H4 (cell line): ENCODE measurements around the gene FMNL3. TPM values are rescaled to one million over a fixed set of nuclear protein-coding genes. Genes with fewer than 3 reads are reported as not detected.

ENCODE experiments used
- DNase-seq: peaks from one replicate; pipeline ENCODE4 v3.0.0-alpha.2; 2015; ENCODE audit warnings: low spot score
- total RNA-seq: library from RNA; depleted of rRNA; stranded (reverse); fragments of >200 nt; shearing (Covaris generic); gene quantifications from 2 replicates; pipeline ENCODE4 v1.2.3, GENCODE V29; 2014

The FMNL3 gene
- total RNA-seq, 1 experiment from 2014 or later: 10.6 TPM

DNA sequence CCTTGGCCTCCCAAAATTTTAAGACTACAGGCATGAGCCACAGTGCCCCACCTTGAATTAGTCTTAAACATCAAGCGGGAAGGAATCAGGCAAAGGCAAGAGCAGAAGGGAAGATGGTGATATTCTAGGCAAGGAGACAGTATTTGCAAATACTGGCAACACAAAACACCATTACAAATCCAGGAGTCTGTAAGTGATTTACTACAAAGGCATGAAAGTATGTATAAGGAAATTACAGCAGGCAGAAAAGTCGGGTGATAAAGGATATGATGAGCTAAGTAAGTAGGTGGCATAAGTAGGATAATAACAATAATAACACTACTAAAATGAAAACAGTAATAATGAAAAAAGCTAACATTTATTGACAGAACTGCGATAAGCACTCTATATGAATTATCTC, 28.5 kb downstream of the FMNL3 start:
- no peak for DNase-seq

DNA sequence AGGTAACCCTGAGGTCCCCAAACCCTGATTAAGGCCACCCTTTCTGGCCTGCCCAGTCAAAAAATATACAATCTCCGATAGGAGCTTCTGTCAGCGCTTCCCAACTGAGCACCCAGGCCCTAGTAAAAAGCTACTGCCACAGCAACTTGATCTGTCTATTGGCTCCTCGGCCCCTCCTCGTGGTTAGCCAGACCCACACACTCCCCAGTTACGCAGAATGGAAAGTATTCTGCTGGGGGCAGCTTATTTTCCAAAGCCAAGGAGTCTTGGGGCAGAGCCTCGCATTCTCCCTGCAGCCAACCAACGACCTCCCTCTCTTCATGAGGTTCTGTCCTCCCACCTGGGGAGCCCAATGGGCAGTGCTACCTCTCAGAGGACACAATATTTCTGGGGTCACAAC, 32.1 kb downstream of the FMNL3 start:
- no peak for DNase-seq

DNA sequence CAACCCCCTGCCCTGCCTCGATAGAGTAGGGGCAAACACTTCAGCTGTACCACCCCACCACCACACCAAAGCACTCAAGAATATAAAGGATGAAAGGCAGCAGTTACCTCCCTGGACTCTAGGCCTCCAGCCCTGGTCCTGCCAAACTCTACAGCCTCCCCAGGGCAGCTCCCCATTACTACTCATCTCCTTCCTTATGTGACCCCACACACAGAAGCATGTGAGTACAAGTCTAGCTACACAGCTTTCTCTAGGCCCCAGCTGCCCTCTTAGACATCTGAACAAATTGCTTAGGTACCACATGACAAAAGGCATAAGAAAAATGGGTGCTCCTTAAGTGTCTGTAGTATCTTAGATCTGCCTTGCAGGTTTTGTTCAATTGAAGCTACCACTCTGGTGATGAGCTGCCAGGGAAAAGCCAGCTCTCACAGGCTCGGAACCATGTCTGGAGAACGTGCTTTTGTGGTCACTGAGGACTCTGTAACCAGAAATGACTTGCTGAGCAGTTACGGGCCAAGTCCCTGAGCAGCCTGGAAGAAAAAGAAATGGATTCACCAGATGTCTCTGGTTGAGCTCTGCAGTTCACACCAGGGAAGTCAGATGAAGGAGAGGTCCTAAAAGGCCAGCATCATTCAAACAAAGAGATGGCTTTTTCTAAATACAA, 32.8 kb downstream of the FMNL3 start:
- DNase-seq: no peak

DNA sequence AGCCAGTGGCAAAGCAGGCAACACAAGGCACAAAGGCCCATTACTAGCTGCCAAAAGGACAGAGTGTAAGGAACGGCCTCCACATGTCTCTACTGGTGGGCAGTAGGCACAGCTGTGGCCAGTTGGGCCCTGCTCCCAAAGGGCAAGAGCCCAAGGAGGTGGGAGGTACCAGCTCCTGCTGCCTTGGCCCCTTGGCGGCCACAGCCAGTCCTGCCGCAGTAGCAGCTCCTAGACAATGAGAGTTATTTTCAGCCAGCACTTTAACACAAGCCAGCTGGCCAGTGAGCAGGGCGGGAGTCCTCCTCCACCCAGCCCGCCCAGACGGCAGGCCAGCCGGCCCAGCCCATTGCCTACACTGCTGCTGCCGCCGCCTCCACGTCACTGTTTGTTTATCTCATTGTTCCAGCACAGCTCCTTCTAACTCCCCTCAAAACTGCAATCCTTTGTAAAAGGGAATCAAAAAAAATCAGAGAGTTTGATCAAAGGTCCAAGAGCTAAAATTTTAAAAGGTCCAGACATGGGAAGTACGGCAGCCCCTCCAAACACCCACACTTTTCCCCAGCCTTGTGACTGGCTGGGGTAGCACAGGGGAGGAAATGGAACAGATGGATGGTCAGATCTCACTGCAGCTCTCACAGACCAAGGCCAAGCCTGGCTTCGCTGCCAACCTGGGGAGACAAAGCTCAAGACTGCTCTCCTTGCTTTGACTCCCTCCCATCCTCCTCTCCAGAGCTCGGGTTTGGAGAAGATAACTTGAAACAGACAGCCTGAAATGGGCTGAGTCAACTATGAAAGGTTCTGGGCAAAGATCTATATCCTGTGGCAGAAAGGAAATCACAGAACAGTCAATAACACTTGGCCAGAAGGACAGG, 33.5 kb downstream of the FMNL3 start:
- peak; percentile 95 for DNase-seq

DNA sequence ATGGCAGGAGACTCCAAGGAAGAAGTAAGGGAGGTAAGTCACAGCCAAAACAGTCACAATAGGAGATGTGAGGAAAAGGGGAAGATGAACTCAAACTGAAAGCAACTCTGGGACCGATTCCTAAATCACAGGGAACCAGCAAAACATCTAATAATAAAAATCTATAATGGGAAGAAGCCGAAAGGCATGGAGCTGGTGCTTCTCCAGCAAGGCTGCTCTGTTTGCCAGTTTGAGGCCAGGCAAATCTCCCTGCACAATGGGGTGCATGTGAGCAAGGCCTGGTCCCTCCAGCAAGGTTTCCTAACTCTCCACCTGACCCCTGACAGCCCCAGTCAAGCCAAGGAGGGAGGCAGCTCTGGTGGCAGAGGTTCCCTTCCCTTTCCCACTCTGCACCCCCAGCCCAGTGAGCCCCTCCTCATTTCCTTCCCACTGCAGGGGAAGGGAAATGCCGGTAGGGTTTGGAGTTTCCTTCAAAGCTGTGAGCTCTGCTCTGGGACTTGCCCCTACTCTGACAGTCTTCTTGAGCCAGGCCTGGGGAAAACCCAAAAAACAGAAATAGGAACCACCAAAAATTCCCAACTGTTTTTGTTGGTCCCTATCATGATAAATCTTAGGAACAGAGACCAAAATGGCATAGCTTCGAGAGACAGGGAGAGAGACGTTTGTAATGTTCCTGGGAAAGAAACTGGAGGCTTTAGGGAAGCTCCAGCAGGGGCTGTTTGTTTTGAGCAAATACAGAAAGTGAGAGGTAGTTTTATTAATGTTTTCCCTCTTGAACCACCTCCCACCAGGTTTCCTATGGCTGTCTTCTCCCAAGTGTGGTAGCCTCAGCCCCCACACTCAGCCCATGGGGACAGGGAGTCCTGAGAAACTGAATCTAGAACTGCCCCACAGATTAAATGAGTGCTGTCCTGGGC, 34.6 kb downstream of the FMNL3 start:
- no peak for DNase-seq

DNA sequence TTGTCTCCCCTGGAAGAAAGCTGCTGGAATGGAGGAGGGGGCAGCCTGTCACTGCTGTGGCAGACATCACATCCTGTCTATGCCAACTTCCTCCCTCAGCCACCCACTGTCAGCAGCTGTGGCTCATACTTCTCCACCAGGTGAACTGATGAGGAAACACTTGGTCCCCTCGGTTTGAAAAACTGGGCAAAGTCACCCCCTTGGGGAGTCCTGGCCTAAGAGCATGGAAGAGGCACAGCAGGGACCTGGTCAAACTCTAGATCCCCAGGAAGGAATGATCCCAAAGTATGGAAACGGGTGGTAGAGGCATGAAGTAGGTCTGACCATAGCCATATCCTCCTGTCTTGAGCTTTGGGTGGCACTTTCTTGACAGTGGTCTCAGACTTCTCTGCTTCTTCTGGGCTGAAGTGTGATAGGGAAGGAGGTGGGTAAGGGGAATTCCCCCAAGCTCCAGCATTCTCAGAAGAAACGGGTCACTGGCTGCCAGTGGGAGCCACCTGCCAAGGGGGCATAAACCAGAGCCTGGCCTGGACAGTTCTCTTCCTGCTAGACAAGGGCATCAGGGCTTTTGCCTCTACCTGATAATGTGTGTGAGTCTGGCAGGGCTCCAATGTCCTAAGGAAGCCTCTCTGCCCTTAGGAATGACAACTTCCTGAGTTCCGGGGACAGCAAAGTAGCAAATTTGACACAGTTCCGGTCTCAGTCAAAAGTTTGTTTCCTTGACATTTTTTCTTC, 36.0 kb downstream of the FMNL3 start:
- no peak for DNase-seq

DNA sequence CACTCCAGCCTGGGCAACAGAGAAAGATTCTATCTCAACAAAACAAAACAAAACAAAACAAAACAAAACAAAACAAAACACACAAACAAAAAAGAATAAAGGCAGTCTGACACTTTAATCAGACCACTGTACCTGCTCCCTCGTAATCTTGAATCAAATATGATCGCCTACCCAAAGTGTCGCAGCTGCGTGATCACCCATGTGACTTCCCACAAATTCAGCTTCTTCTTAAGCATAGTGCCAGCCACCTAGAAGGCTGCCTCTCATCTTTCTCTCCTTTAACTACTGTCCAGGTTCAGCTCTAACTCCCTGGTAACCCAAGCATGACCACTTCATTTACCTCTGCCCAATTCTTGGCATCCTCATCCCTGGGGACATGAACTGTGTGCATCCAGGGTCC, 37.4 kb downstream of the FMNL3 start:
- DNase-seq: no peak

DNA sequence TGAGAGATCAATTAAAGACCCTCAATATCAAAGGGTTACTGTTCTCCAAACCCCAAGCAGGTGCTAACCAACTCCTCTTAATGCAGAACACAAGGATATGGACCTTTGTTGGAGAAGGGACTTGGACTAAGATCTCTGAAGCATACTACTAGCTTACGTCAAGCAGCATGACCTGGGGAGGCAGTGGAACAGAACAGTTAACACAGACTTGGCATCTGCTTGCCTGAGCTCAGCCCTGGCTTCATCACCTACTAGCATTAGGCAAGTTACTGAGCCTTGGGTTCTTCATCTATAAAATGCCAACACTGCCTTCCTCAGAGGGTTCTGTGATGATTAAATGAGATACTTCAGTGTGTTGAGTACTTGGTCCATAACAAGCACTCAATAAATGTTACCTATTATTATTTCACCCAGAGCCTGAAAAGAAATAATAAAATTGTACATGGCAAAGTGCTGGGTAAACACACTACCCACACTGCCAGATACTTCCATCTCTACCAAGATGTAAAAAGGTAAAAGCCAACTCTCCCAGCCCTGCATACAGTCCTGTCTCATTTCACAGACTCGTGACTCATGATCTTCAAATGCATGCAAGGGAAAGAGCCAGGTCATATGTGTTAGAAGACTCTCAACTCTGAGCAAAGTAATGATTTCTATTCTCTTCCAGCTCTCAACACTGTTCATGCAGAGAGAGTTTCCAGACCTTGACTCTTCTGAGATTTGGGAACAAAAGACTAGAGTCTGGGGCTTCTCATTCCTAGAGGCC, 39.7 kb downstream of the FMNL3 start:
- no peak for DNase-seq

DNA sequence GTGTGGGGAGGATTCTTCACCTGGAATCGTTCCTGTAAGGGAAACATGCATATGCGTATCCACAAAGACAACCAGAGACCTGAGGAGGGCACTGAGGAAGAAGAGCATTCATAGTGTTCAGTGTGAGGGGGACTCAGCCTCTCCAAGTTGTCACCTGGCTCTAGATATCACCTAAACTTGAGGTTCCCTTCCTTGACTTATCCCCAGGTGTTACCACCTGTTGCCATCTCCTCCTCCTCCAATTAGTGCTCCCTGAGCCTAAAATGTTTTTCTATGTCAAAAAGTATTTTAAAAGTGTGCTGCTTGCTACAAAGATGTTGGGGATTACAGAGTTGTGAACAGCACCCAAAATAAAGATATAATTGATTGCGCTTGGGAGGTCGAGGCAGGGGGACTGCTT, 41.0 kb downstream of the FMNL3 start:
- DNase-seq: no peak

DNA sequence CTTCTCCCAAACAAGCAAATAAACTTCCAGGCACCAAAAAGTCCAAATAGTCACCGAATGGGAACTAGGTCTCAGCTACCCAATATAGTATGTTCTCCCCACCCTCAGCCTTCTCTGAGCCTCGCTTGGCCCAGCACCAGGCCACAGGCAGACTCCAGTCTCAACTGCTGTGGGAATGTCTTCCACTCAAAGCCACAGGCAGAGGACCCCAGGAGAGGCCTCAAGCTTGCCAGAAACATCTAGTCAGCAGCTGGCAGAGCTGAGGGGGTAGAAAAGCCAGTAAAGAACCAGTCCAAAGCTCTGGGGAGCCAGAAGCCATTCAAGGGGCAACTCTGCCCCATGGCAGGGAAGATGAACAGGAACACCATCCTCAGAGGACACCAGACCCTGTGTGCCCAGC, 41.8 kb downstream of the FMNL3 start:
- DNase-seq: no peak

DNA sequence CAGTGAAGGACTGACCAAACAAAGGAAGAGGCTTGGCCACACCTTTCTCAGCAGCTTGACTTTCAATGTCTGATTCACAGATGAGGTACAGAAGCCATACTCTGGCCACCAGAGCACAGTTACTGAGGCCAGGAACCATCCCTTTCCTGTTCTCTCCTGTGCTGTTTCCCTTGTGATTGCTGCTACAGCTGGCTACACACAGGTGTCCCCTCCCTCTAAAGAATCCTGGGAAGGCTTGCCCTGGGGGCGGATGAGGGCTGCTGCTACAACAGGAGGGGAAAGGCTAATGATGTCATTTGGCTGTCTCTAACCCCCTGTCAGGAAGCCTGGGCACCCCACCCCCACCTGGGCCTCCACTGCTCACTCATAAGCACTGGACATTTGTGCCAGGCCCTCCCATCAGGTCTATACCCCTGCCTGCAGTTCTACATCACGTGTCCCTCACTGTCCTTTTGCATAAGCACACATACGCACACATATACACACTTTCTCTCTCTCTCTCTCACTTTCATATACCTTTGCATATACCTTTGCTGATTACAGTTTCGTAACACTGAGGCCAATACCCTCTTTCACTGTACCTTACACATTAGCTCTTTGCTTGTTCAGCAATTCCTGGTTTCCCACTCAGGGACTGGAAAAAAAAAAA, 42.5 kb downstream of the FMNL3 start:
- no peak for DNase-seq

DNA sequence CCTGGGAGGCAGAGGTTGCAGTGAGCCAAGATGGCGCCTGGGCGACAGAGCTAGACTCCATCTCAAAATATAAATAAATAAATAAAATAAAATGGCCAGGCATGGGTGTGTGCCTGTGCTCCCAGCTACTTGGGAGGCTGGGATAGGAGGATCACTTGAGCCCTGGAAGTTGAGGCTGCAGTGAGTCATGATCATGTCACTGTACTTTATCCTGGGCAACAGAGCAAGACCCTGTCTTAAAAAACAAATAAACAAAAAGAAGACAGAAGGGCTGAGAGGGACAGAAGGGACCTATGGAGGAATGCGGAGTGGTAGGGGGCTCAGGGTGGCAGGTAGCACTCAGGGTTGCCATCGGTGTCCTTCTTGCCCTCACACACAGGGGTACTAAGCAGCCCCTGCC, 43.0 kb downstream of the FMNL3 start:
- no peak for DNase-seq

DNA sequence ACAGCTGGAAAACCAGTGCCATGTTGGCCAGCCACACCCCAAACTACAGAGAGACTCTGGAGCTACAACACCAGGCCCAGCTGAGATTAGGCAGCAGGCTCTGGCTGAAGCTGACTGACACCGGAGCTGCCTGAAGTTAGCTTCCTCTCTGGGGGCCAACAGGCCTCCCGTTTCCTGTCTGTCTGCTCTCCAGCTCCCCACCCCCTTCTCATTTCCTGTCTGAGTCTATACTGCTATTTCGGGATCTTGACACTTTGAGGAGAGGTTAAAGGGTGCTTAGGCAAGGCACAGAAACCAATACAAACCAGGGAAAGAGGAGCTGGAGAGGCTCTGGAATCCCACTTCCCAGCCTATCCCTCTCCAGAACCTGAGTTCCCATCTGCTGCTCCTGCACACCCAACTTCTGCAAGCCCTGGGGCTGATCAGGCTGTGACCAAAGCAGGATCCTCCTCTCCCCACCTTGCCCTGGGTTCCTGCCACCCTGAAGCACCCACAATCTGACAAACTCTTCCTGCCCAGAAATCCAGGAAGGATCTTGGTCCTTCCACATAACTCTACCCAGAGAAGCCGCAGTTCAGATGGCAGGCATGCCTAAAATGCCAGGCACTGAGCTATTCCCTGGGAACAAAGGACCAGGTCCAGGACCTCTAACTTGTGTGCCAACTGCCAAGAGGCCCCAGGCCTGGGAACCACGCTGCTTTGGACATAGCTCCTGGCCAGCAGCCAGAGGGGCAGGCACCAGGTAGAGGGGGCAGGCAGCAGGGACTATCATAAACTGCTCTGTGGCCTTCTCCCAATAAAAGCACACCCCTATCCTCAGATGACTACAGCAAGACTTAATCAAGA, 44.0 kb downstream of the FMNL3 start:
- peak; percentile 88 for DNase-seq

DNA sequence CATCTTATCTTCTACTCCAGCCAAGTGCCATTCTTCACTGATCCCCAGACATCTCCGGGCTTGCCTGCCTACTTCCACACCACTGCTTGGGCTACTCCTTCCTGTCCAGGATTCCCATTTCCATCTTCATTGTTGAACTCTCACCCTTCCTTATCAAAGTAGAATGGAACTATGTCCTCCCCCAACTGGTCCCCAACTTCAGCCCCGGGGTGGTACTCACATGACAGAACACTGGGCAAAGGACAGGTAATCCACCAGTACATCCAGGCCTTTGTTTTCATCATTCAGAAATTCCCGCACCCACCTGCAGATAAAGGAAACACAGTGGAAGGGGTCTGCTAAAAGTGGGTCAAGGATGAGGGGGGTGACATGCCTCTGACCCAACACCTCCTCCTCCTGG, 45.5 kb downstream of the FMNL3 start:
- no peak for DNase-seq

DNA sequence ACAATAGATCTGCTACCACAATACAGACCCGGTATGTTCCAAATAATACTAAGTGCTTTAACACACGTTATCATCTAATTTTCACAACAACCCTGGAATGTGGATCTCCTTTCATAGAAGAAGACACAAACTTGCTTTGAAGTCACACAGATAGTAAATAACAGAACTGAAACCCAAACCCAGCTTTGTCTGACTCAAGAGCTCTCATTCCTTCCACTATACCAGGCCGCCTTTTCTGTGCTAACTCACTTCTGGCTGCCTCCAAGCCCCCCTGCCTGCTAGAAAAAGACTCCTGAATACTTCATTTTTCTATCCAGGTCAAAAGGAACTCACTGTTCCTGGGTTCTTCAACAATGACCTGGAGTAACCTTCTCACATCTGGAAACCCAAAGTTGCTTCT, 46.0 kb downstream of the FMNL3 start:
- DNase-seq: no peak

DNA sequence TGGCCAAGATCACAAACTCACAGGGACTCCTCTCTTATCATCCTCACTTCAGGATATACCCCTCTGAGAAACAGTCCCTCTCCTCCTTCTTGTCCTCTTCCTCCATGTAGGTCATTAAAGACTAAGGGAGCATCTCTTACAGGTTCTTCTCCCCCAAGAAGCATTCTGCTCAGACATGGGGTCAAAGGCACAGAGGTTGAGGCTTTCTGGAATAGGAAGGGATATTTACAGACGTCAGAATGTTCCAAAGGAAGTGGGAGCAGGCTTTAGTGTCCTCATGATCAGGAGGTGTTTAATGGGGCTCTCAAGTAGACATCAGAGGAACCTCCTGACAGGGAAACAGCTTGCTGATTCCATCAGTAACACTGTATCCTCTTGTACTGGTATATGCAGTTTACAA, 47.5 kb downstream of the FMNL3 start:
- no peak for DNase-seq

DNA sequence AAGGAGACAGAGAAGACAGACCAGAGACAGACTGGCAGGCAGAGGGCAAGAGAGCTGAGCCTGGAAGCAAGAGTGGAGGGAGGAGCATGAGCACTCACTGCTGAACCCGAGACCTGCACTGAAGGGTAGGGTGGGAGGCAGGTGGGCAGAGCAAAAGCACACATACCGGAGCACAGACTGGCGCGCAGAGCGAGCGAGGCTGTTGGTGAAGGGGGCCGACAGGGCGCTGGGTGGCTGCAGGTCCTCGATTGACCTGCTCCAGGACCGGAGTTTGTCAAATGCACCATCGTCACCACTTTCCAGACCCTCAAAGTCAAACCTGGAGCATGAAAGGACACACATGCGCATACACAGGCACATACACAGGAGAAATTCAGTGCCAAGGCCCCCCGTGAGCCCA, 48.9 kb downstream of the FMNL3 start:
- no peak for DNase-seq

DNA sequence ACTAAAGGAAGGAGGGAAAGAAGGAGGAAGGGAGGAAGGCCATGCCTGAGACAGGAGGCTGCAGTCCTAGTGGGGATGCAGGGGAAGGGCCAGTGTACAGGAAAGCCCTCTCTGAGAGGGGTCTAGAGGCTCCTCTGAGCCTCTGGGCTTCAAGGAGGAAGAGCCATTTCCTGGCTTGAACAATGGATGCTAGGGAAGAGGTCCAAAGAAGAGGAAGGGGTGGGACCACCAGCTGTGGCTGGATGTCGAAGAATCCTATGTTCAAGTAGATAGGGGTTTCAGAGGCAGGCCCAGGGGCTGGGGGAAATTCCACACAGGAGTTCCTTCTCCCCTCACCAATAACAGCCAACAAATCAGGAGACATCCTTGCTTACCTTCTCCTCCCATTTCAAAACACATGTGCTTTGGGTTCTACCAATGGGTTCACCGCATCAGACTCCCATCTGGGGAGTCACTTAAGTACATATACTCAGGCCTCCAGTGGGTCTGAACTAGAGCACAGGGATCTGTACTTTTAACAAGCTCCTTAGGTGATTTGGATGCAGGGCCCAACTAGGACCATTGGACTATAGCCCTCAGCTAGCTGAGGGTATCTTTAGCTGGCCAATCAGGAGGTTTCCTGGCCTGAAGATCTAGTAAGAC, 51.5 kb downstream of the FMNL3 start:
- no peak for DNase-seq

DNA sequence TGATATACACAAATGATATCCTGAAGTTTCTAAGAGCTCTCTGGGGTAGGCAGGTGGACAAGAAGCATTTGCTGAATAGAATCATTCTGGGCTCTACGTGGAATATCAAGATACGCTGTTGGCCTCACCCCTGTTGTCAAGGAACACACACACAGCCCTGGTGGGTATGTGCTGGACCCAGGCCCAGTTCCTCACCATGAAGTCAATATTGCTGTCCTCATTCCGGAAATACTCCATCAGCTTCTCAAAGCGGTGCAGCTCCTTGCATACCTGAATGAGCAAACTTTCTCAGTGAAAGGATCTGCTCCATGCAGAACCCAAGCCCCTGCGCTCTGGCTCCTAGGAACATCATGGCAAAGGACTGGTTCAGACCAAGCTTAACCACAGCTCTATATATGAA, 52.5 kb downstream of the FMNL3 start:
- no peak for DNase-seq
